GM18520 (cell line): ENCODE data around the gene CTTNBP2.
A peak's percentile ranks its signal among the peaks of the same experiment; 100 is the strongest.

Source experiments
- ATAC-seq: cut with Tn5 transposase; IDR thresholded peaks from one replicate; pipeline ENCODE4 v1.9.1; 2021; ENCODE audit not compliant: unreplicated experiment

Gene CTTNBP2

DNA sequence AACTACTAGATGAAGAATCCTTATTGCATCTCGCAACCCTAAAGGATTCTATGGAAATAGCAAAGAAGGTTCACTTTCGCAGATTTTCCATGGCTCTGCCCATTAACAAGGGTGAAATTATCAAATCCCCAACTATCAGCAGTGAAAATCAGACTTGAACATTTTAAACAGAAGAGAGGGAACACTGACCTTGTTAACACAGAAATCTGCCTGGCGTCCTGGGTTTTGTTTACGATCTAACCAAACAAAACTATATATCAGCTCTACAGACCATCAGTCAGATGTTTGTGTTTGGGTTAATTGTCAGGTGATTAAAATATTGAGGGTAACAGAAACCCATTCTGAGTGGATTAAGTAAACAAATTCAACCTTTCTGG lies 1.9 kb downstream of the CTTNBP2 start:
- no peak for ATAC-seq

- ATAC-seq, result no peak
Measured at GRCh38 chr7:117870448-117871130, 2.7 kb downstream of the CTTNBP2 start.

DNA sequence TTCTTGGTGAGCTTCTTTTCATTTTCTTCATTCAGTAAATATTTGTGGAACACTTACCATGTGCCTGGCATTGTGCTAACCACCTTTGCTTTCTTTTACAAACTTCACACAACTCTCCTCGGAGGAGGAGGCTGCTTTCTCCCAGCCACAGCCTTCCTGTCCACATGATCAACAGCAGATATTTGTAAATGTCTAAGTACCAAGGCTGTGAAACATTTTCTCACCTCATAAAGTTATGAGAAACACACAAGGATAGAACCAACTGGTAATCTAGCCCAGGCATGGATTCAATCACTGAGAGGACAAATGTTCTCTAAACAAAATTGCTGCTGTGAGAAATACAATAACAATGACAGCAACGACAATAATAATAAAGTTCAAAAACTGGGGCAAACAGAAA lies 3.9 kb downstream of the CTTNBP2 start:
- ATAC-seq, result no peak

GRCh38 chr7:117863618-117864017 lies 9.6 kb downstream of the CTTNBP2 start:
- no peak for ATAC-seq

DNA sequence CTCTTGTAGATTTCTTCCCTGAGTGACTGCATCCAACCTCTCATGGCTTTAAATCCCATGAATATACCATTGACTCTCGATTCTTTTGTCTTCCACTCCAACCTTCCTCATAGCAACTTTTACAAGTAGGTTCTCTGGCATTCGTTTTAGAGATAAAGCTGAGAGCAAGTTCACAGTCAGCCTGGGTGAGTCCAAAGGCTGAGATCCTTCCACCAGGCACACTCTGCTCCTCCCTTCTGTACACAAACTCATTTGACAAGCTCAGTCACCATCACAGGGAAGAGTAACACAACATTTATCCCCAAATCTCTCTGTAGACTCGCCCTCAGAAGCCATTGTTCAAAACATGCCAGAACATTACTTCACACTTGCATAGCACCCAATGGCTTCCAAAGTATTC lies 10.9 kb downstream of the CTTNBP2 start:
- no peak for ATAC-seq

- ATAC-seq, result no peak
Measured at GRCh38 chr7:117859246-117859812, 13.9 kb downstream of the CTTNBP2 start.

- ATAC-seq, result no peak
Measured at GRCh38 chr7:117858712-117859111, 14.5 kb downstream of the CTTNBP2 start.

- no peak for ATAC-seq
Measured at GRCh38 chr7:117857718-117858117, 15.5 kb downstream of the CTTNBP2 start.

- ATAC-seq, result no peak
Measured at GRCh38 chr7:117856196-117856595, 17.0 kb downstream of the CTTNBP2 start.

DNA sequence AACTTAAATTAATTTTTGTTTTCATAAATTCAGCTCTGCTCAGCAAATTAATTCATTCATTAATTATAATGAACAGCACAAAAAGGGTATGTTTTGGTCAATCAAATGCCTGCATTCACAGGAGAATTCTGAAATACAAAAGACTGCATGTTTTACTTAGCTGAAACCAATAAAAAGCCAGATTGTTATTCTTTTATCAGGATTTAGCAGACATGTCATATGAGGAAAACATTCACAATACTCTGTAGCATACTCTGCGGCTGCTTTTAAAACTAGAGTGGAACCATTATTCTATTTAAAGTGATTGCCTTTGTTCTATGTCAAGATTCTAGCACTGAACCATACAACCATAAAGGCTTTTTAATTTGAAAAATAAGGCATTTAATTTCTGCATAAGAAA lies 19.1 kb downstream of the CTTNBP2 start:
- no peak for ATAC-seq

- ATAC-seq, result no peak
Measured at GRCh38 chr7:117848941-117849340, 24.3 kb downstream of the CTTNBP2 start.

DNA sequence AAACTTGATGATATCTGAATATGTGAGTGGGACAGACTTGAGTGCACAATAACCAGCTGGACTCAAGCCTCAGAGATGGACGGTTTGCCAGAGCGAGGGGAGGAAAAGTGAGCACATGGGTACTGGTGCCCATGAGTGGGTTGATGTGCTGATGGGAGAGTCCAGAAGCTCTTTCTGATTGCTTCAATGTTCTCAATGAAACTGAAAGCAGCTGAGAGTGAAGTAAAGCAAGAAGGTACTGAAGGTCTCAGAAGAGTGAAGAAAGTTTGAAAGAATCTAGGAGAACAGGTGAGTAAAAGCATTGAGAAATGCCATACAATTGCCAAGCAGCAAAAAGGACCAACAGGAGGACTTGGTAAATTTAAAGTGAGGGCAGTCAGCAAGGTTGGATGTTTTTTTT lies 28.6 kb downstream of the CTTNBP2 start:
- ATAC-seq, result no peak

- no peak for ATAC-seq
Measured at GRCh38 chr7:117841611-117842010, 31.6 kb downstream of the CTTNBP2 start.

- ATAC-seq, result no peak
Measured at GRCh38 chr7:117841011-117841410, 32.2 kb downstream of the CTTNBP2 start.

DNA sequence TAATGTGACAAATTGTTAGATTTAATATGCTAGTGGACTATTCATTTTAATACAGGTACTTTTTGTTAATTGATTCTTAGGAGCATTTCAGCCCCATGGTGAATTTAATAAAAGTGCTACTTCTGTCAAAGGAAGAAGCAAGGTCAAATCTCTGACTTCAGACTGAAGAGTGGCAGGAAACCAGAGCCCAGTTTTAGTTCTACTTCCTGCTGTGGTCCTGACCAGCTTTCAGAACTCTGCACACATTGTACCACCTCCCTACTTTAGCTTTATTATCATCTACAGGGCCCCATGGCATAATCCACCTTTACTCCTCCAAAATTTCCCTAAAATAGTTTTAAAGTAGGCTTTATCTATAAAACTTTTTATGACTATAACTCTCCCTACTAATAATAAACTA lies 33.7 kb downstream of the CTTNBP2 start:
- ATAC-seq, result no peak

GRCh38 chr7:117837841-117838240 lies 35.4 kb downstream of the CTTNBP2 start:
- peak; percentile 81 for ATAC-seq

GRCh38 chr7:117835016-117835664 lies 38.1 kb downstream of the CTTNBP2 start:
- ATAC-seq, result no peak

DNA sequence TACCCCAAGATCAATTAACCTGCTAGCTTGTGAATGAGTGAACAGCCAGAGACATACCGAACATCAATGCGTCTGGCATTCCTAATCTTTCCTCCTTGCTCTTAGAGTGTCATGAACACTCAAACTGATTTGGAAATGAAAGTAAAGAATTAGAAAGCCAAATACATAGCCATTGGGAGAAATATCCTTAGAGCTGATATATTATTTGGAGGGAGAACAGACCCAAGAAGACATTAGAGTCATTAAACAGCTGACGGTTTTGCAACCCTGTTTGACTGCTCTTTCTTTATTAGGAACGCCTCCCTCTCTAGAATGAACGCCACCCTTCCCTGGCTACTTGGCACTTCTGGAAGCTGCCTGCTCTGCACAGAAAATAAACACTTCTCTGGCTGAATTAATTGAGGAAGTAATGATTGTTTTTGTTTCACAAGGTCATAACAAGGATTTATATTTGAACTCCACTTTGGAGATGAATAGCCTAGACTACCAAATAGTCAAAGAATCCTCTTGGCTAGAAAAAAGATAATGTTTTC lies 42.8 kb downstream of the CTTNBP2 start:
- ATAC-seq, result no peak

DNA sequence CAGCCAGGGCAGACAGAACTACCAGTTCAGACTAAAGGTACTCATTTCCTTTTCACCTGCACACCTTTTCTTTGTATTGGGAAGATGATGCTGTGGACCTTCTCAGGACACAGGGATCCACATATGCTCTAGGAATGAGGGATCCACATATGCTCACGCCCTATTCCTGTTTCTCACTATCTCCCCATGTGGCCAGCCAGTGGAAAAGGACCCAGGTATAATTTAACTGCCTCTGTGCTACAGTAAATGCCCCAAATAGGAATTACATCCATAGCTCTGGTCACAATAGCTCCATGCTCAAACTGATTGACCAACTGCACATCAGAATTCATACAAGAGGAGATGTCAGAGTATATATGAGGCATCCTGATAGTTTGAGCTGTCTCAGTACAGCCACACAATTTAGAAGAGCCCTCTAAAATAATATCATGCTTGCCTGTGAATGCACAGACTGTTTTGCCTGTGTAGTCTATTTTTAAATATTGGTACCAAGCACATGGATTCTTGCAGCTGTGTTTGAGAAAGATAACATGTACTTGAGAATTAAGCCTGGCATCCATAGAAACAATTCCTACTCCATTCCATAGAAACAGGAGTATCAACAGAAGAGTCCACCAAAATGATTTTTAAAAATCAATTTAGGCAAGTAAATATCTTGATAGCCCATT lies 43.7 kb downstream of the CTTNBP2 start:
- ATAC-seq, result no peak

DNA sequence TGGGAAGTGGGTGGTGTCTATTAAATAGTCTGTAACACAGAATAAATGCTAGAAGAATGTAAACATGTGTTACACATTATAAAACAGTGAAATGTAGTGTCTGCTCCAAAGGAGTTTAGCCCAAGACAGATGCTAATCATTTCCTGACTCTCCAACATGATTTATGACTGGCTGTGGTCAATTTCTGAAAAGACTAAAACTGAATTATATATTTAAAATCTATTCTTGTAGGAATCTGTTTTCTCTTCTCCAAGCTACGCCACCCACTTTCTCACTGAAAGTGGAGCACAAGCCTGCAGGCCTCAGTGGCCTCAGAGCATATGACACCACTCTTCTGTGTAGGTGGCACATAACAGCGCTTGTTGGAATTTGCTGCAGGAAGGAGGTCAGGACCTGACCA lies 44.4 kb downstream of the CTTNBP2 start:
- ATAC-seq, result no peak

DNA sequence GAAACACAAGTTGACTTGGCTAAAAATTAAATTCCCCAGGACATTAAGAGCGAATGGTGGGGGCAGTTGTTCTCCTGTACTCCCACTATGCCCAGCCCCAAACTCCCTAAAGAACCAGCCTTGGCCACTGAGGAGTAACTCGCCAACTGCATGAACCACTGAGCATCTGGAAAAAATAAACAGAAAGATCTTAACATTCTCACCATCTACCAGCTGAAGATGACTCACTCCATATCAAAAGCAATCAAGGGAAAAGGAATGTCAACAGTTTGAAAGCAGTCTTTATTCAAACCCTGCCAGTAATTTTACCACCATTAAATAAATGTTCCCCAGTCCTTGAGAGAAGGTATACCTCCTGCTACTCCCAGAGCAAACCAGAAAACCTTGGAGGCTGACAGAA lies 45.4 kb downstream of the CTTNBP2 start:
- ATAC-seq, result no peak

- ATAC-seq, result no peak
Measured at GRCh38 chr7:117825132-117825531, 48.1 kb downstream of the CTTNBP2 start.
